Measurements from ENCODE around the gene PRPSAP1.

The PRPSAP1 gene

GRCh38 chr17:76263896-76264295 is 89.8 kb downstream of the PRPSAP1 start:
- no peak for DNase-seq

- peak; percentile 50 for DNase-seq
Measured at GRCh38 chr17:76262732-76263344, 90.9 kb downstream of the PRPSAP1 start.

- no peak for DNase-seq
Measured at GRCh38 chr17:76261421-76262215, 92.1 kb downstream of the PRPSAP1 start.

- no peak for DNase-seq
Measured at GRCh38 chr17:76260669-76261068, 93.0 kb downstream of the PRPSAP1 start.

- DNase-seq, result no peak
Measured at GRCh38 chr17:76260220-76260619, 93.5 kb downstream of the PRPSAP1 start.
